Lower leg skin (tissue), 3 donors: ENCODE results near the gene WFDC1.

Experiments
- POLR2A ChIP-seq, 2 donors: fragments of 450-650 bp; IDR thresholded peaks; one replicate each; pipeline ENCODE4 v1.6.1; 2016 to 2017; ENCODE audit warnings: antibody characterized with exemption in 2 of 2, mild to moderate bottlenecking in 1 of 2, moderate library complexity in 1 of 2
- TF ChIP-seq, protein P1 (sequence below), 3 donors: fragments of 450-650 bp; IDR thresholded peaks; one replicate each; pipeline ENCODE4 v1.5.1; 2016; ENCODE audit warnings: antibody characterized with exemption in 3 of 3, mild to moderate bottlenecking in 3 of 3, moderate library complexity in 2 of 3

DNA sequence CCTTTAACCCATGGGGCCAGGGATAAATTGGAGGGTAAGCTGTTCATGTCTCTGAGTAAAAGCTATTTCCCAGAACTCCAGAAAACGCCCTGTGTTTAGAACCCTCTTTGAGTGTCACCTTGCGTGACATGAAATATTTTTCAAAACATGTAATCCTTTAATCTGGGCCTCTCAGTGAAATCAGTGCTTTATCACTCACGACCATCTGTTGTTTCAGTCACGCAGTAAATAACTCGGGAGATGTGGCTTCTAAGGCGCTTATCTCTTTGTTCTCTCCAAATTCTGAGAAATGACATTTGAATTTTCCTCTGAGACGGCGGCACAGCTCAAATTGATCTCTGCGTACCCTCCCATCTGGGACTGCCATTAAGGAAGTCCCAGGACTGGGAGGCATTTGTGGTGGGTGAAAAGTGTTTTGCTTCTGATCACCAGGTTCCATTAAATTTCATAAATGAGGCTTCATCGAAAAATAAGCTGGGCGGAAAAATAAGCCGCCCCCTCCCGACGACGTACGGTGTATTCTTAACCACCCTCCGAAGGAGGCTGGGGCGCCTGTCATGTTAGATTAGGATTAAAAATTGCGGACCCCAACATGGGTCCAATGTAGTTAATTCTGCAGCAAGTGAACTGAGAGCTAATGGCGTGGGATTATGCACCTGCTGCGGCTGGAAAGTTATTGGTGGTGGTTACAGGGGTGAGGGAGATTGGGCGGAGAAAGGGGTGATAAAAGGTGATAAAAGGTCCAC is 12.7 kb downstream of the WFDC1 start:
- TF ChIP-seq POLR2A (IDR thresholded peaks at IDR 0.05), result no peak
- TF ChIP-seq, protein P1, sequence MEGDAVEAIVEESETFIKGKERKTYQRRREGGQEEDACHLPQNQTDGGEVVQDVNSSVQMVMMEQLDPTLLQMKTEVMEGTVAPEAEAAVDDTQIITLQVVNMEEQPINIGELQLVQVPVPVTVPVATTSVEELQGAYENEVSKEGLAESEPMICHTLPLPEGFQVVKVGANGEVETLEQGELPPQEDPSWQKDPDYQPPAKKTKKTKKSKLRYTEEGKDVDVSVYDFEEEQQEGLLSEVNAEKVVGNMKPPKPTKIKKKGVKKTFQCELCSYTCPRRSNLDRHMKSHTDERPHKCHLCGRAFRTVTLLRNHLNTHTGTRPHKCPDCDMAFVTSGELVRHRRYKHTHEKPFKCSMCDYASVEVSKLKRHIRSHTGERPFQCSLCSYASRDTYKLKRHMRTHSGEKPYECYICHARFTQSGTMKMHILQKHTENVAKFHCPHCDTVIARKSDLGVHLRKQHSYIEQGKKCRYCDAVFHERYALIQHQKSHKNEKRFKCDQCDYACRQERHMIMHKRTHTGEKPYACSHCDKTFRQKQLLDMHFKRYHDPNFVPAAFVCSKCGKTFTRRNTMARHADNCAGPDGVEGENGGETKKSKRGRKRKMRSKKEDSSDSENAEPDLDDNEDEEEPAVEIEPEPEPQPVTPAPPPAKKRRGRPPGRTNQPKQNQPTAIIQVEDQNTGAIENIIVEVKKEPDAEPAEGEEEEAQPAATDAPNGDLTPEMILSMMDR (IDR thresholded peaks at IDR 0.05), result no peak
